ENCODE data around the gene RBM10.
A peak's percentile ranks its signal among the peaks of the same experiment; 100 is the strongest.
"Not testable (repeated sequence)": the region's sequence is repeated elsewhere in the genome, so short reads cannot be mapped to it uniquely, and the experiment has no call there.

RBM10 gene, protein sequence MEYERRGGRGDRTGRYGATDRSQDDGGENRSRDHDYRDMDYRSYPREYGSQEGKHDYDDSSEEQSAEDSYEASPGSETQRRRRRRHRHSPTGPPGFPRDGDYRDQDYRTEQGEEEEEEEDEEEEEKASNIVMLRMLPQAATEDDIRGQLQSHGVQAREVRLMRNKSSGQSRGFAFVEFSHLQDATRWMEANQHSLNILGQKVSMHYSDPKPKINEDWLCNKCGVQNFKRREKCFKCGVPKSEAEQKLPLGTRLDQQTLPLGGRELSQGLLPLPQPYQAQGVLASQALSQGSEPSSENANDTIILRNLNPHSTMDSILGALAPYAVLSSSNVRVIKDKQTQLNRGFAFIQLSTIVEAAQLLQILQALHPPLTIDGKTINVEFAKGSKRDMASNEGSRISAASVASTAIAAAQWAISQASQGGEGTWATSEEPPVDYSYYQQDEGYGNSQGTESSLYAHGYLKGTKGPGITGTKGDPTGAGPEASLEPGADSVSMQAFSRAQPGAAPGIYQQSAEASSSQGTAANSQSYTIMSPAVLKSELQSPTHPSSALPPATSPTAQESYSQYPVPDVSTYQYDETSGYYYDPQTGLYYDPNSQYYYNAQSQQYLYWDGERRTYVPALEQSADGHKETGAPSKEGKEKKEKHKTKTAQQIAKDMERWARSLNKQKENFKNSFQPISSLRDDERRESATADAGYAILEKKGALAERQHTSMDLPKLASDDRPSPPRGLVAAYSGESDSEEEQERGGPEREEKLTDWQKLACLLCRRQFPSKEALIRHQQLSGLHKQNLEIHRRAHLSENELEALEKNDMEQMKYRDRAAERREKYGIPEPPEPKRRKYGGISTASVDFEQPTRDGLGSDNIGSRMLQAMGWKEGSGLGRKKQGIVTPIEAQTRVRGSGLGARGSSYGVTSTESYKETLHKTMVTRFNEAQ

DNA sequence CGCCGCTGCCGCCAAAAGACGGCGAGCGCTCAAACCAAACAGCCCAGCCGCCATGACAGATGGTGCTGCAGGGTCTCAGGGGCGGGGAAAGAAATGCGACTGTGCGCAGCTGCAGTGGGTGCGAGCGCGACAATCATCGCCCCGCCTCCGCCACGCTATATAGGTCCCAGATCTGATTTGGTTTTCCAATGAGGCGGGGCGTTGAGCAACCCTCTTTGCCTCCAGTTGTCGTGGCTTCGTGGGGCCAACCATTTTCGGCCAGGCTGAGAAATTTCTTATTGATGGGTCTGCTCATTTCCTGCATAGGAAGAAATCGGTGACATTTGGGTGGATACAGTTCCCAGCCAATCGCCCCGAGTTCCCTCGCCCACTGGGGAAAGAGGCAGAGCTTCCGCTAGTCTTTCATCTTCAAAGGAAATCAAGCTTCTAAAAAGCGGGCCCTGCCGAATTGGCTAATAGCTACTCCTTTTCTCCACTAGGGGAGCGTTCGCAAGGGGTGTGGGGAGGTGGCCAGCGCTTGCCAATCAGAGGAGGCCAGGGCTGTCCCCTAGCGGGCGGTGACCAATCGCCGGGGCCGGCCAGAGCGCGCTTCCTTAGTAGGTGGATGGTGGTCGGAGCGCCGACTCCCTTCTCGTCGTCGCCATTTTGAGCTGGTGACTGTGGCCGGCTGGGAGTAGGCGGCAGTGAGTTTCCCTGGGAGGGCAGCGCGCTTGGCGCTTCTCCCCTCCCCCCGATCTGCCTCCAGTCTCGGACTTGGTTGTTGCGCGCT is at the start of gene RBM10, which contains the start of gene NDUFB11:
Gene RBM10 (plus strand): TSS at position 596 of the 769 bp plus-strand sequence. CDS start 2,261 bp downstream, outside the sequence.
Gene NDUFB11 (minus strand): TSS at position 77 of the 769 bp plus-strand sequence. CDS start 23 bp downstream, at position 54.
- H3K27ac ChIP-seq, result peak within 1 kb of the TSS; percentile 85 to 95 (median 91)
- peaks cover 15 to 27% (median 21%) of the 10 kb centered on the region in 10 experiments; a peak in 18 of 20 replicates for H3K4me1 ChIP-seq
- H3K9ac ChIP-seq, result peak within 1 kb of the TSS; percentile 88 to 95 (median 91)
- peak within 1 kb of the TSS; percentile 83 to 92 (median 90) for H3K4me2 ChIP-seq
- TF ChIP-seq Cebpa-rat (IDR thresholded peaks at IDR 0.05), result peak in 4 of 11 experiments; percentile 11 to 88 (median 40); a peak in 6 of 22 replicates
- H3K4me3 ChIP-seq, result peak within 1 kb of the TSS; percentile 50 to 79 (median 72)
- H3K9me3 ChIP-seq (replicated peaks in 1 of 11), result peaks cover 14 to 28% (median 23%) of the 10 kb centered on the region in 11 experiments; a peak in 20 of 22 replicates
- H4K20me1 ChIP-seq, result peaks cover 11 to 52% (median 36%) of the 10 kb centered on the region in 11 experiments; a peak in 20 of 22 replicates
- peaks cover 25 to 54% (median 40%) of the 10 kb centered on the region in 11 experiments for H3K36me3 ChIP-seq
- H3K27me3 ChIP-seq, result peaks cover 0 to 50% (median 18%) of the 10 kb centered on the region in 11 experiments; a peak in 13 of 22 replicates

DNA sequence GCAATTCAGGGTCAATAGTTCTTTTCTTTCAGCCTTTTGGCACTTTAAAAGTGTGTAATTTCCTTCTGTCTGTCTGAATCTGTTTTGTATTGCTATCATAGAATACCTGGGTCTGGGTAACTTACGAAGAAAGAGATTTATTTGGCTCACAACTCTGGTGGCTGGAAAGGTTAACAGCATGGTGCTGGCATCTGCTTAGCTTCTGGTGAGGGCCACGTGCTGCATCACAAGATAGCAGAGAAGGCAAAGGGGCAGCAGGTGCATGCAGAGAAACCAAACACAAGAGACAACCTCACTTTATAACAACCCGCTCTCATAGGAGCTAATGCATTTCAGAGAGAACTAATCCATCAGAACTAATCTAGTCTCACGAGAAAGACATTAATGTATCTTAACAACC is 48.0 kb upstream of the RBM10 start:
- H3K4me2 ChIP-seq, result no peak overlapping the region
- no peaks in the 10 kb centered on the region; a peak in 1 of 22 replicates for H4K20me1 ChIP-seq
- no peak overlapping the region for H3K9ac ChIP-seq
- H3K9me3 ChIP-seq (replicated peaks in 1 of 11), result no peaks in the 10 kb centered on the region
- peaks cover 0 to 11% (median 0%) of the 10 kb centered on the region in 11 experiments; a peak in 3 of 22 replicates for H3K27me3 ChIP-seq
- H3K4me1 ChIP-seq, result no peaks in the 10 kb centered on the region
- TF ChIP-seq Cebpa-rat (IDR thresholded peaks at IDR 0.05), result no peak
- no peak overlapping the region for H3K4me3 ChIP-seq
- no peaks in the 10 kb centered on the region for H3K36me3 ChIP-seq
- no peak overlapping the region for H3K27ac ChIP-seq

DNA sequence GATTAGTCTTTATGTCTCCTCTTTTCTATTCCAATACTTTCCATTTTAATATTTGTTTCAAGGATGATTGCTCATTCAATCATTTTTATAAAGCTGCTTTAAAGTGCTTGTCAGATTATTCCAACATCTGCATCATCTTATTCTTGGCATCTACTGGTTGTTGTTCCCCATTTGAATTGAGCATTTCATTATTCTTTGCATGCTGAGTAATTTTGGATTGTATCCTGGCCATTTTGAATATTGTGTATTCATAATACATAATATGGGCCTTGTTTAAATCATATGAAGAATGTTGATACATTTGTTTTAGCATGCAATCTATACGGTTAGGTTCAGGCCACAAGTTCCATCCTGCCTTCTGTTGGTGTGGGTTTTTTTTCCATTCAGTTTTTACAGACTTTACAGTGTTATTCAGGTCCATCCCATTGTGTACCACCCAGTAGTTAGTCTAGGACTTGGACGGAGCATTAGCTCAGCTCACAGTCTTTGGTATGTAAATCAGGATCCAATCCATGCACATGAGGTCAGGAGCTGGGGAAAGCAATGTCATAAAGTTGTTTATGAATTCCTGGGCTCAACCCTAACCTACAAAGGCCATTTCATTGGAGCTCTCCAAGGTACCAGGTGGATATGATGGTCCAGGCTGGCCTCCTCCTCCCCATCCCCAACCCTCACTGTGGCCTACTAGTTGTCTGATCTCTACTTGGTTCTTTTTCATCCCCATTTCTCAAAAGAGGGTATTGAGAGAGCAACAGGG is 46.5 kb upstream of the RBM10 start:
- Histone ChIP-seq H3K36me3 (no peaks in the 10 kb centered on the region), H4K20me1 (no peaks in the 10 kb centered on the region; a peak in 1 of 22 replicates), H3K27me3 (peaks cover 0 to 11% (median 0%) of the 10 kb centered on the region in 11 experiments; a peak in 2 of 22 replicates), H3K9me3 (replicated peaks in 1 of 11) (no peaks in the 10 kb centered on the region), H3K9ac (no peak overlapping the region), H3K27ac (no peak overlapping the region), H3K4me2 (no peak overlapping the region), H3K4me1 (no peaks in the 10 kb centered on the region), H3K4me3 (no peak overlapping the region)
- no peak for TF ChIP-seq Cebpa-rat (IDR thresholded peaks at IDR 0.05)

DNA sequence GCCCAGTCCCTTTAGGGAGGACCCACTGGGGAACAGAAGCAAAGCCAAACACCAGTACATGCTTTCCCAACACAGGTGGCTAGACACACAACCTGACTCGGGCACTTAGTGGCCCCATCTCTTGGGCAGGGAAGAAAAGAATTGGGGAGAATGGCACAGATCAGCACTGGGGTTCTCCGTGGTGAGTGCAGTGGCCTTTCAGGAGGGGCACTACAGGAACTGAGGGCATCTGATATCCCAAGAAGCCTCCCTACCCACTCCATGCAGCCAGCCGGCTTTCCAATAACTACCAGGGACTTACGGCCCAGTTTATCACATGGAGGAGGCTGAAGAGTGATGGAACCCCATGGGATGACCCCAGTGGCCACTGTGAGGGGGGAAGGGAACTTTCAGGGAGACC is 43.8 kb upstream of the RBM10 start:
- Histone ChIP-seq H3K4me1 (no peaks in the 10 kb centered on the region), H3K27me3 (peaks cover 0 to 7% (median 0%) of the 10 kb centered on the region in 11 experiments; a peak in 1 of 22 replicates), H3K36me3 (no peaks in the 10 kb centered on the region), H3K27ac (no peak overlapping the region), H3K4me2 (no peak overlapping the region), H3K4me3 (no peak overlapping the region), H3K9me3 (replicated peaks in 1 of 11) (no peaks in the 10 kb centered on the region), H3K9ac (no peak overlapping the region), H4K20me1 (no peaks in the 10 kb centered on the region; a peak in 1 of 22 replicates)
- no peak for TF ChIP-seq Cebpa-rat (IDR thresholded peaks at IDR 0.05)

DNA sequence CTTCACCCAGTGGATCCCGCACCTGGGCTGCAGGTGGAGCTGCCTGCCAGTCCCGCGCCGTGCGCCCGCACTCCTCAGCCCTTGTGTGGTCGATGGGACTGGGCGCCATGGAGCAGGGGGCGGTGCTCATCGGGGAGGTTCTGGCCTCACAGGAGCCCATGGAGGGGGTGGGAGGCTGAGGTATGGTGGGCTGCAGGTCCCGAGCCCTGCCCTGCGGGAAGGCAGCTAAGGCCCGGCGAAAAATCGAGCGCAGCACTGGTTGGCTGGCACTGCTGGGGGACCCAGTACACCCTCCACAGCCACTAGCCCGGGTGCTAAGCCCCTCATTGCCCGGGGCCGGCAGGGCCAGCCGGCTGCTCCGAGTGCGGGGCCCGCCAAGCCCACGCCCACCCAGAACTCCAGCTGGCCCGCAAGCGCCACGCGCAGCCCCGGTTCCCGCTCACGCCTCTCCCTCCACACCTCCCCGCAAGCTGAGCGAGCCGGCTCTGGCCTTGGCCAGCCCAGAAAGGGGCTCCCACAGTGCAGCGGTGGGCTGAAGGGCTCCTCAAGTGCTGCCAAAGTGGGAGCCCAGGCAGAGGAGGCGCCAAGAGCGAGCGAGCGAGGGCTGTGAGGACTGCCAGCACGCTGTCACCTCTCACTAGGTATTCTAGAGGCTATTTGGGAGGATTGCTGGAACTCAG is 33.9 kb upstream of the RBM10 start:
- not testable (repeated sequence) for H3K4me2 ChIP-seq, H3K4me1 ChIP-seq, H4K20me1 ChIP-seq, H3K36me3 ChIP-seq, H3K4me3 ChIP-seq, H3K27ac ChIP-seq, H3K9ac ChIP-seq, H3K27me3 ChIP-seq
- H3K9me3 ChIP-seq (replicated peaks in 1 of 11), result peaks cover 0 to 24% (median 0%) of the 10 kb centered on the region in 11 experiments; a peak in 10 of 22 replicates

DNA sequence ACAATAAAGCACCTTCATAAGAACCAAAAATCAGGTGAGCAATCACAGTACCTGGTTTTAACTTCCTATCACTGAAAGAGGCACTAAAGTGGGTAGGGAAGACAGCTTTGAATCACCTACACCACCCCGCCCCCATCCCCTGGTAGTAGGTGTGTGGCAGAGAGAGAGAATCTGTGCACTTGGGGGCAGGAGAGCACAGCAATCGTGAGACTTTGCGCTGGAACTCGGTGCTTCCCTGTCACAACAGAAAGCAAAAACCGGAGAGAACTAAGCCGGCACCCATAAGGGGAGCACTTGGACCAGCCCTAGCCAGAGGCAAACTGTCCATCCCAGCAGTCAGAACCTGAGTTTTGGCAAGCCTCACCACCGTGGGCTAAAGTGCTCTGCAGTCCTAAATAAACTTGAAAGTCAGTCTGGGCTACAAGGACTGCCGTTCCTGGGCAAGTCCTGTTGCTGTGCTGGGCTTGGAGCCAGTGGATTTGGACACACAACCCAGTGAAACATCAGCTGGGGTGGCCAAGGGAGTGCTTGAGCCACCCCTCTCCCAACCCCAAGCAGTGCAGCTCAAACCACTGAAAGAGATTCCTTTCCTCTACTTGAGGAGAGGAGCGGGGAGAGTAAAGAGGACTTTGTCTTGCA is 32.6 kb upstream of the RBM10 start:
- no peak overlapping the region for H3K4me2 ChIP-seq
- H3K27ac ChIP-seq, result no peak overlapping the region
- H3K4me1 ChIP-seq, result no peaks in the 10 kb centered on the region
- H3K27me3 ChIP-seq, result no peaks in the 10 kb centered on the region; a peak in 1 of 22 replicates
- H3K9ac ChIP-seq, result no peak overlapping the region
- H3K4me3 ChIP-seq, result no peak overlapping the region
- H3K36me3 ChIP-seq, result no peaks in the 10 kb centered on the region
- no peak for TF ChIP-seq Cebpa-rat (IDR thresholded peaks at IDR 0.05)
- no peaks in the 10 kb centered on the region for H4K20me1 ChIP-seq
- peaks cover 0 to 24% (median 0%) of the 10 kb centered on the region in 11 experiments; a peak in 10 of 22 replicates for H3K9me3 ChIP-seq (replicated peaks in 1 of 11)

DNA sequence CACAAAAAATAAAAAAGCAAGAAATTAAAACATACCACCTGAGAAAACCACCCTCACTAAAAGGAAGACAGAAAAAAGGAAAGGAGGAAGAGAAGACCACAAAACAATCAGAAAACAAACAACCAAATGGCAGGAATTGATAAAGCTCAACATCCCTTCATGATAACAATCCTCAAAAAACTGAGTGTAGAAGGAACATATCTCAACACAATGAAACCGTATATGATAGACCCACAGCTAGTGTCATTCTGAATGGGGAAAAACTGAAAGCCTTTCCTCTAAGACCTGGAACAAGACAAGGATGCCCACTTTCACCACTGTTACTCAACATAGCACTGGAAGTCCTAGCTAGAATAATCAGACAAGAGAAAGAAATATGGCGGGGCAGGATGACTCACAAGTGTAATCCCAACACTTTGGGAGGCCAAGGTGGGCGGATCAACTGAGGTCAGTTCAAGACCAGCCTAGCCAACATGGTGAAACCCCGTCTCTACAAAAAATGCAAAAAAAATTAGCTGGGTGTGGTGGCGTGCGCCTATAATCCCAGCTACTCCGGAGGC is 28.4 kb upstream of the RBM10 start:
- H3K9me3 ChIP-seq (replicated peaks in 1 of 11), result peaks cover 0 to 13% (median 0%) of the 10 kb centered on the region in 11 experiments; a peak in 6 of 22 replicates
- H3K36me3 ChIP-seq, H3K4me2 ChIP-seq, H3K4me1 ChIP-seq, H3K27me3 ChIP-seq, H4K20me1 ChIP-seq, H3K27ac ChIP-seq, H3K4me3 ChIP-seq, H3K9ac ChIP-seq: not testable (repeated sequence)

DNA sequence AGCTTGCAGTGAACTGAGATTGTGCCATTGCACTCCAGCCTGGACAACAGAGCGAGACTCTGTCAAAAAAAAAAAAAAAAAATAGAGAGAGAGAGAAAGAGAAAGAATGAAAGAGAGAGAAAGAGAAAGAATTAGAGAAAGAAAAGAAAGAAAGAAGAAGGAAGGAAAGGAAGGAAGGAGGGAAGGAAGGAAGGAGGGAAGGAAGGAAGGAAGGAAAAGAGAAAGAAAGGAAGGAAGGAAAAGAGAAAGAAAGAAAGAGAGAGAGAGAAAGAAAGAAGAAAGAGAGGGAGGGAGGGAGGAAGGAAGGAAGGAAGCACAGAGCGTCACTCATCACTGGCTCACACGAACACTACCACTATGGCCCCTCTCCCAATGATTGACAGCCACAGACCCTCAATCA is 20.6 kb upstream of the RBM10 start:
- H3K27ac ChIP-seq; H3K4me1 ChIP-seq; H3K4me3 ChIP-seq; H4K20me1 ChIP-seq; H3K36me3 ChIP-seq; H3K9ac ChIP-seq; H3K9me3 ChIP-seq (replicated peaks in 1 of 11): not testable (repeated sequence)
- Histone ChIP-seq H3K27me3 (peaks cover 0 to 10% (median 0%) of the 10 kb centered on the region in 11 experiments; a peak in 2 of 22 replicates), H3K4me2 (peak overlapping the region in 7 of 11 experiments; percentile 4 to 36 (median 28); a peak in 7 of 22 replicates)
